ENCODE measurements around the gene PCED1B.
"Not testable (repeated sequence)": the region's sequence is repeated elsewhere in the genome, so short reads cannot be mapped to it uniquely, and the experiment has no call there.

The PCED1B gene

GRCh38 chr12:47277972-47278448, 198.6 kb downstream of the PCED1B start:
- no peak for DNase-seq (ENCODE audit: low spot score)
- TF ChIP-seq CTCF (IDR thresholded peaks at IDR 0.05): no peak
- Histone ChIP-seq H3K4me3 (no peak overlapping the region), H3K27ac (no peak overlapping the region)

GRCh38 chr12:47279758-47280157, 200.3 kb downstream of the PCED1B start:
- not testable (repeated sequence) for H3K27ac ChIP-seq; DNase-seq (ENCODE audit: low spot score); H3K4me3 ChIP-seq

- no peak overlapping the region for H3K27ac ChIP-seq
- no peak for DNase-seq (ENCODE audit: low spot score)
- no peak for TF ChIP-seq CTCF (IDR thresholded peaks at IDR 0.05)
- H3K4me3 ChIP-seq: no peak overlapping the region
Observed at GRCh38 chr12:47280543-47281300, 201.3 kb downstream of the PCED1B start.

- Histone ChIP-seq H3K27ac (no peak overlapping the region), H3K4me3 (no peak overlapping the region)
- no peak for TF ChIP-seq CTCF (IDR thresholded peaks at IDR 0.05)
- DNase-seq (ENCODE audit: low spot score): no peak
Observed at GRCh38 chr12:47281667-47282171, 202.3 kb downstream of the PCED1B start.

GRCh38 chr12:47282206-47282605, 202.8 kb downstream of the PCED1B start:
- TF ChIP-seq CTCF (IDR thresholded peaks at IDR 0.05): no peak
- no peak for DNase-seq (ENCODE audit: low spot score)
- no peak overlapping the region for H3K4me3 ChIP-seq
- no peak overlapping the region for H3K27ac ChIP-seq

Measured in coronary artery (tissue), 2 donors.